H7 (cell line): ENCODE data around the gene ZNF394. TPM values are rescaled to one million over a fixed set of nuclear protein-coding genes. Genes with fewer than 3 reads are reported as not detected.

Source experiments
- DNase-seq: peaks from one replicate; pipeline ENCODE4 v3.0.0; 2012
- H3K27me3 ChIP-seq: 2 replicates; pipeline ENCODE4 v1.6.0; 2011; ENCODE audit warnings: mild to moderate bottlenecking, low read length; ENCODE audit not compliant: control insufficient read depth, insufficient read depth
- H3K36me3 ChIP-seq: replicated peaks from 2 replicates; pipeline ENCODE4 v1.5.1; 2011; ENCODE audit warnings: low read length; ENCODE audit not compliant: control insufficient read depth, insufficient read depth
- H3K4me3 ChIP-seq: 2 replicates; pipeline ENCODE4 v1.5.1; 2011; ENCODE audit warnings: low read depth, mild to moderate bottlenecking, control low read depth, low read length, moderate library complexity; ENCODE audit not compliant: insufficient read depth
- total RNA-seq: library from RNA; depleted of rRNA; stranded (reverse); fragments of >200 nt; shearing (Covaris generic); gene quantifications from 2 replicates; pipeline ENCODE4 v1.2.3, GENCODE V29; 2014; rRNA removed

The ZNF394 gene
- total RNA-seq, 1 experiment from 2014 or later, result 18.4 TPM

DNA sequence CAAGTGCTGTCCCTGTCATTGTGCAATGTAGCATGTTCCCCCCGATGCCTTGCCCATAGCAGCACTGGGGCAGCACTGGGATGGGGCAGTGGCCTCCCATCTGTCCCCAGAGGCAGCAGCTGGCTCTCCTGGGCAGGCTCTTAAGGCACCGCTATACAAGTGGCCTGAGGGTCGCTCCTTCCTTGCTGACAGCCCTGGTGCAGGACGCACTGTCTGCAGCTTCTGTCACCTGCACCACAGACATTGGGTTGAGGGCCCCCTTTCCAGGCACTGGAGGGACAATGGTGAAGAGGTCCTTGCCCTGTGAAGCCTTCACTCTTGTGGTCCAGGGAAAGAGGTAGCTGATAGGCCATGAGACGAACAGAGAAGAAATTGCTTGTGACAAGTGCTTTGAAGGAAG is 50.8 kb downstream of the ZNF394 start:
- H3K27me3 ChIP-seq, result no peaks in the 10 kb centered on the region
- peaks cover 66% of the 10 kb centered on the region for H3K36me3 ChIP-seq
- no peak overlapping the region for H3K4me3 ChIP-seq
- DNase-seq, result peak; percentile 21

DNA sequence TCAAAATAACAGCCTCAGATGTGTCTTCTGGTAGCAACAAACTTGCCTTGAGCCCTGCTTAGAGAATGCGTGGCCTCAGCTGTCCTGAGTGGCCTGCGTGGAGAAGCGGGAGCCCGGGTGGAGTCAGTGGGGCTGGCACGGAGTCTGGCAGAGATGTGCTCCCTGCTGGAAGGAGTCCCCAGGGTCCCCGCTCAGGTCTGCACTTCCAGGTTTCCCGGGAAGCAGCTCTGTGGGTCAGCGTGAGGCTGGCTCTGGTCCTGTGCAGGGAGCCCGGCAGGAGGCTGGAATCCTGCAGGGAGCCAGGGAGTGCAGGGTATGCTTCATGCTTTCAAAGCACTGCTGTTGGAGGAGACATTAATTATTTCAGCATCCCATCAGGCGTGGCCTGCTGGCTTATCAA is 51.2 kb downstream of the ZNF394 start:
- DNase-seq, result peak; percentile 25
- peaks cover 64% of the 10 kb centered on the region for H3K36me3 ChIP-seq
- no peaks in the 10 kb centered on the region for H3K27me3 ChIP-seq
- no peak overlapping the region for H3K4me3 ChIP-seq

DNA sequence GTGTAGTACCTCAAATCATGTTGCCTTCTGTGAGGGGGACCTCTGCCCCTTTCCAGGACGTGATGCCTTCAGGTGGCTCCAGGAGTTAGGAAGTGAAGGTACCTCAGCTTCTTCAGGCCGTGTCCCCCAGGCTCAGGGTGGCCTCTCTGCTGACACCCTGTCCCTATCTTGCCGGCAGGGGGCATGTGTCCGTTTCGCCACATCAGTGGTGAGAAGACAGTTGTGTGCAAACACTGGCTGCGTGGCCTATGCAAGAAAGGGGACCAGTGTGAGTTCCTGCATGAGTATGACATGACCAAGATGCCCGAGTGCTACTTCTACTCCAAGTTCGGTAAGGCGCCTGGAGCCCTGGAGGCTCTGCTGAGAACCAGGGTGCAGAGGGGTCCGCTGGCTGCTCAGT is 52.1 kb downstream of the ZNF394 start:
- H3K4me3 ChIP-seq, result no peak overlapping the region
- peaks cover 63% of the 10 kb centered on the region for H3K36me3 ChIP-seq
- no peaks in the 10 kb centered on the region for H3K27me3 ChIP-seq
- no peak for DNase-seq

DNA sequence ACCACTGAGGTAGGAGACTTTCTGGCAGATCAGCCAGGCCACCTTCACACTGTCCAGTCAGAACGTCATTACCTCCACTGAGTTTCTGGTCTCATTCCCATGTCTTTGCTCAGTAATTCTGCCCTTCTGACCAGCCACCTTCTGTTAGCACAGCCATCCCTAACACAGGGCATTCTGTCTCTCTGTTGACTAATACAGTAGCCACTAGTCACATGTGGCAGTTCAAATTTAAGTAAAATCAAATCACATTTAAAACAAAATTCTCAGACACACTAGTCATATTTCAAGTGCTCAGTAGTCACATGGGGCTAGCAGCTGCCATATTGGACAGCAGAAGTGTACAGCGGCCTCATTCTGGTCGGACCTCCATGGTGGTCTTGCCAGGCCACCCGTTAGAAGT is 54.0 kb downstream of the ZNF394 start:
- no peak for DNase-seq
- Histone ChIP-seq H3K4me3 (no peak overlapping the region), H3K36me3 (peaks cover 64% of the 10 kb centered on the region), H3K27me3 (no peaks in the 10 kb centered on the region)

Other genes starting within 250 kb of the ZNF394 start
- not detected in 2 replicates for gene MYH16, start 227.4 kb downstream of the ZNF394 start, total RNA-seq
- 168 and 188 TPM in 2 replicates for gene ARPC1A, start 174.4 kb downstream of the ZNF394 start, total RNA-seq
- 108 and 126 TPM in 2 replicates for gene ARPC1B, start 125.6 kb downstream of the ZNF394 start, total RNA-seq
- gene PDAP1, start 91.7 kb downstream of the ZNF394 start, total RNA-seq, result 62.3 and 66.4 TPM in 2 replicates
- 74.9 and 78.9 TPM in 2 replicates for gene BUD31, start 91.3 kb downstream of the ZNF394 start, total RNA-seq
- gene PTCD1, start 61.5 kb downstream of the ZNF394 start, total RNA-seq, result 11.2 and 13.3 TPM in 2 replicates
- 93.5 and 95.1 TPM in 2 replicates for gene CPSF4, start 61.3 kb downstream of the ZNF394 start, total RNA-seq
- gene ATP5MF, start 34.1 kb downstream of the ZNF394 start, total RNA-seq, result 668 and 694 TPM in 2 replicates
- 9.9 and 14.9 TPM in 2 replicates for gene ZNF789, start 27.4 kb downstream of the ZNF394 start, total RNA-seq
- gene ZKSCAN5, start 4.4 kb upstream of the ZNF394 start, total RNA-seq, result 20.0 and 28.7 TPM in 2 replicates
- 7.2 and 8.1 TPM in 2 replicates for gene FAM200A, start 51.8 kb upstream of the ZNF394 start, total RNA-seq
- gene ZNF655, start 58.4 kb upstream of the ZNF394 start, total RNA-seq, result 37.6 and 58.6 TPM in 2 replicates
- gene TMEM225B, start 98.0 kb upstream of the ZNF394 start, total RNA-seq, result 0.48 and 0.52 TPM in 2 replicates
- 12.5 and 13.2 TPM in 2 replicates for gene ZSCAN25, start 116.7 kb upstream of the ZNF394 start, total RNA-seq
- gene CYP3A5, start 179.7 kb upstream of the ZNF394 start, total RNA-seq, result 0.31 TPM in 1 of 2 replicates, not detected in the other
- not detected in 2 replicates for gene CYP3A7, start 234.9 kb upstream of the ZNF394 start, total RNA-seq